HCT116 (cell line): Measurements from ENCODE around the gene TMEM132C. TPM values are rescaled to one million over a fixed set of nuclear protein-coding genes. Genes with fewer than 3 reads are reported as not detected.

ENCODE experiments used
- ATAC-seq: fragments of 200-7000 bp; cut with Tn5 transposase; 2 replicates; pipeline ENCODE4 v1.9.1; 2020; ENCODE audit warnings: mild to moderate bottlenecking, moderate library complexity
- BruUV-seq: library from RNA; stranded (reverse); fragments of 400-500 nt; replicated peaks from 2 replicates; lab custom pipeline; 2021; lab: Mats Ljungman, UMichigan
- CTCF ChIA-PET: fragments of 300-600 bp; sonication (Branson Sonifier 250); formaldehyde crosslinking; loops from one replicate; lab custom pipeline; 2021; ENCODE audit warnings: antibody characterized with exemption; lab: Charles Lee
- POLR2A ChIA-PET: fragments of 300-600, 350-600 bp; sonication (Branson Sonifier 250); formaldehyde crosslinking; loops from one replicate; lab custom pipeline; 2021; ENCODE audit warnings: antibody characterized with exemption; lab: Charles Lee
- RAD21 ChIA-PET, 2 experiments: fragments of 300-600 bp; sonication (Branson Sonifier 250); formaldehyde crosslinking; loops; one replicate each; lab custom pipeline; 2023; ENCODE audit warnings: low total read pairs in 2 of 2; ENCODE audit not compliant: uncharacterized antibody in 2 of 2, unreplicated experiment in 2 of 2, low non-redundant PET in 1 of 2; lab: Charles Lee
- DNase-seq: peaks from one replicate; pipeline ENCODE4 v3.0.0-alpha.2; 2010; ENCODE audit warnings: low read depth, low spot score
- H2AFZ ChIP-seq: fragments of 200-600 bp; shearing (Covaris generic), sonication (generic); 2 replicates; pipeline ENCODE4 v1.6.1; 2017; ENCODE audit warnings: low read depth, mixed run types, mixed read lengths, antibody characterized with exemption, low read length; ENCODE audit not compliant: poor library complexity, severe bottlenecking
- H3K27ac ChIP-seq: 2 replicates; pipeline ENCODE4 v1.5.1; 2012; ENCODE audit warnings: low read depth, low read length
- H3K27me3 ChIP-seq: fragments of 200-600 bp; sonication (generic); 2 replicates; pipeline ENCODE4 v1.6.1; 2016; ENCODE audit warnings: mixed run types, low read length, mixed read lengths; ENCODE audit not compliant: insufficient read depth
- H3K36me3 ChIP-seq, 2 experiments: fragments of 200-500 bp in 1 of 2; fragments of 200-600 bp in 1 of 2; sonication (Bioruptor generic) in 1 of 2; sonication (generic) in 1 of 2; 2 replicates each; pipeline versions ENCODE4 v1.5.1 to v1.6.1; 2014 to 2016; ENCODE audit warnings: low read length in 2 of 2, inconsistent platforms in 1 of 2, mixed read lengths in 1 of 2, mixed run types in 1 of 2; ENCODE audit not compliant: insufficient read depth in 2 of 2, control insufficient read depth in 1 of 2
- H3K4me1 ChIP-seq, 2 experiments: fragments of 200-600 bp in 1 of 2; sonication (generic) in 1 of 2; 2 replicates each; pipeline versions ENCODE4 v1.5.1 to v1.6.1; 2012 to 2017; ENCODE audit warnings: low read length in 2 of 2, inconsistent platforms in 1 of 2, mild to moderate bottlenecking in 1 of 2, mixed read lengths in 1 of 2, mixed run types in 1 of 2, moderate library complexity in 1 of 2; ENCODE audit not compliant: insufficient read depth in 2 of 2, control insufficient read depth in 1 of 2
- H3K4me2 ChIP-seq: fragments of 200-600 bp; sonication (generic); 2 replicates; pipeline ENCODE4 v1.6.1; 2017; ENCODE audit warnings: mixed run types, low read length, mixed read lengths
- H3K4me3 ChIP-seq, 2 experiments: fragments of 200-600 bp in 1 of 2; sonication (generic) in 1 of 2; replicated peaks in 1 of 2; 2 replicates each; pipeline ENCODE4 v1.5.1; 2011 to 2016; ENCODE audit warnings: low read length in 2 of 2, control low read depth in 1 of 2, low read depth in 1 of 2, mild to moderate bottlenecking in 1 of 2, mixed read lengths in 1 of 2, mixed run types in 1 of 2
- H3K79me2 ChIP-seq: fragments of 200-600 bp; sonication (generic); 2 replicates; pipeline ENCODE4 v1.6.1; 2017; ENCODE audit warnings: mild to moderate bottlenecking, mixed run types, low read length, moderate library complexity, mixed read lengths; ENCODE audit not compliant: insufficient read depth
- H3K9ac ChIP-seq: fragments of 200-600 bp; sonication (generic); 2 replicates; pipeline ENCODE4 v1.6.1; 2016; ENCODE audit warnings: low read length, mixed read lengths
- H3K9me2 ChIP-seq: fragments of 200-600 bp; sonication (generic), shearing (Covaris generic); 2 replicates; pipeline ENCODE4 v1.6.1; 2017; ENCODE audit warnings: mixed run types, mild to moderate bottlenecking, moderate library complexity; ENCODE audit not compliant: insufficient read depth
- H3K9me3 ChIP-seq, 2 experiments: fragments of 200-500 bp in 1 of 2; fragments of 200-600 bp in 1 of 2; sonication (Bioruptor generic) in 1 of 2; sonication (generic) in 1 of 2; 2 replicates each; pipeline ENCODE4 v1.6.1; 2014 to 2017; ENCODE audit warnings: low read length in 2 of 2, mixed read lengths in 2 of 2, inconsistent platforms in 1 of 2, low read depth in 1 of 2, mild to moderate bottlenecking in 1 of 2, mixed run types in 1 of 2, moderate library complexity in 1 of 2; ENCODE audit not compliant: control insufficient read depth in 1 of 2, insufficient read depth in 1 of 2
- H4K20me1 ChIP-seq: fragments of 200-600 bp; sonication (generic), shearing (Covaris generic); 2 replicates; pipeline ENCODE4 v1.6.1; 2017; ENCODE audit warnings: mixed run types, mild to moderate bottlenecking, moderate library complexity; ENCODE audit not compliant: insufficient read depth
- EGR1 ChIP-seq: IDR thresholded peaks from 2 replicates; pipeline ENCODE4 v1.6.1; 2012; ENCODE audit warnings: low read depth
- ELF1 ChIP-seq: IDR thresholded peaks from 2 replicates; pipeline ENCODE4 v1.6.1; 2012; ENCODE audit warnings: low read depth, borderline replicate concordance
- RAD21 ChIP-seq: IDR thresholded peaks from 2 replicates; pipeline ENCODE4 v1.6.1; 2012; ENCODE audit warnings: low read depth, mild to moderate bottlenecking
- SP1 ChIP-seq: IDR thresholded peaks from 2 replicates; pipeline ENCODE4 v1.6.1; 2012; ENCODE audit warnings: low read depth
- TCF7L2 ChIP-seq: IDR thresholded peaks from 2 replicates; pipeline ENCODE4 v1.7.0; 2011; ENCODE audit warnings: borderline replicate concordance, inconsistent platforms; ENCODE audit not compliant: insufficient read depth, insufficient read length; ENCODE audit errors: extremely low read depth
- ZFX ChIP-seq: fragments of 450-650 bp; IDR thresholded peaks from 2 replicates; pipeline ENCODE4 v1.6.1; 2017
- ZNF274 ChIP-seq: fragments of 200-500 bp; sonication (Bioruptor generic); IDR thresholded peaks from 2 replicates; pipeline ENCODE4 v1.6.1; 2014; ENCODE audit warnings: mild to moderate bottlenecking, low read depth, low read length, inconsistent platforms
- intact Hi-C: fragments of 100-400 bp; cut with micrococcal nuclease; formaldehyde crosslinking; loops from 2 replicates; pipeline ENCODE4 v1.10.0; 2022
- total RNA-seq: library from RNA; stranded (reverse); gene quantifications from one replicate; pipeline ENCODE4 v1.2.1, GENCODE V29; 2021; ENCODE audit not compliant: unreplicated experiment
- TF ChIP-seq, protein P1 (sequence below): IDR thresholded peaks from 2 replicates; pipeline ENCODE4 v1.6.1; 2012
- TF ChIP-seq, protein P2 (sequence below), 3 experiments: fragments of 200-600 bp in 1 of 3; sonication (generic) in 1 of 3; IDR thresholded peaks in 2 of 3; conservative IDR thresholded peaks in 1 of 3; 2 replicates each; pipeline ENCODE4 v1.5.1; 2012 to 2017; ENCODE audit warnings: low read depth in 2 of 3, low read length in 2 of 3, antibody characterized with exemption in 1 of 3, borderline replicate concordance in 1 of 3, control low read depth in 1 of 3, mild to moderate bottlenecking in 1 of 3, mixed read lengths in 1 of 3, mixed run types in 1 of 3, moderate library complexity in 1 of 3; ENCODE audit not compliant: insufficient read depth in 1 of 3

Gene TMEM132C
- total RNA-seq, 1 experiment from 2014 or later = not detected

DNA sequence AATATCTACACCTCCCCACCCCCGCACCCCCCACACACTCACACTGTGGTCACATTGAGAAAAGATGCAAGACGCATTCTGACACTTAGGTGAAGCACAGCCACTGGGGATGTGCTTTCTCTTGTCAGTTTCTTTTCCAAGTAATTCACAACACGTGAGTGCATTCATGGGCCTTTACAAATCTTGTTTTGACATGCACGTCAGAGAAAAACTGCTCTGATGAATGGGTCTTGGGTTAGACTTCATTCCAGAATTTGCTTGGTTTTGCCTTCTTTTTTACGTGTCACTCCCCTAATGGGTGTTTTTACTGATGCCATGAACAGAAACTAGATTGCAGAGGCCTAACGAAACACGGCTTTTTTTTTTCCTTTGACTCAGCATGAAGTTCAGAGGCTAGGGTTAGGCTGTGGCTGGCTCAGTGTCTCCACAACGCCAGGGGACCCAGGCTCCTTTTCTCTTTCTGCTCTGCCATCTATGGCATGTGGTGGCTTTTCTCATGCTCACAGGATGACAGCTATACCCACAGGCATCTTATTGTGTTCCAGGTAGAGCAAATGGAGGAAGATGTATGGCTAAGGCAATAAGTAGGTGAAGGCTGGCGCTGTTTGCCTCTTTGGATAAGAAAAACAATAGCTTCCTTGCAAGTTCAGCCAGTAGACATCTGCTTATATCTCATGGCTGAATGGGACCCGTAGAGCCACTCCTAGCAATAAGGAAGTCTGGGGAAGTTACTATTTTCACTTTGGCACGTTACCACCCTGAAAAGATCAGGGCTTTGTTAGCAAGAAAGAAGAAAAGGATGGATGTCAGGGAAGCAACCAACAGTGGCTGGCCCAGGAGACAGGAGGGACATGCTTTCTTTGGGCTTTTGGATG lies 303.5 kb downstream of the TMEM132C start:
- no peak overlapping the region for H3K9ac ChIP-seq
- no TSS peak for BruUV-seq
- POLR2A ChIA-PET = no interaction called here
- H3K36me3 ChIP-seq = no peaks in the 10 kb centered on the region
- RAD21 ChIA-PET = no interaction called here
- H3K9me2 ChIP-seq = no peaks in the 10 kb centered on the region
- CTCF ChIA-PET = no interaction called here
- no peak overlapping the region for H3K4me2 ChIP-seq
- no peaks in the 10 kb centered on the region for H4K20me1 ChIP-seq
- H2AFZ ChIP-seq = no peak overlapping the region
- no peaks in the 10 kb centered on the region for H3K4me1 ChIP-seq
- DNase-seq (no peak), ATAC-seq (no peak)
- H3K27ac ChIP-seq = no peak overlapping the region
- TF ChIP-seq SP1 = no peak
- no peak for TF ChIP-seq RAD21
- no peak for TF ChIP-seq ZFX
- TF ChIP-seq EGR1 = no peak
- no peak for TF ChIP-seq ELF1
- TF ChIP-seq, protein P1, sequence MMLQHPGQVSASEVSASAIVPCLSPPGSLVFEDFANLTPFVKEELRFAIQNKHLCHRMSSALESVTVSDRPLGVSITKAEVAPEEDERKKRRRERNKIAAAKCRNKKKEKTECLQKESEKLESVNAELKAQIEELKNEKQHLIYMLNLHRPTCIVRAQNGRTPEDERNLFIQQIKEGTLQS = no peak
- TF ChIP-seq, protein P2, sequence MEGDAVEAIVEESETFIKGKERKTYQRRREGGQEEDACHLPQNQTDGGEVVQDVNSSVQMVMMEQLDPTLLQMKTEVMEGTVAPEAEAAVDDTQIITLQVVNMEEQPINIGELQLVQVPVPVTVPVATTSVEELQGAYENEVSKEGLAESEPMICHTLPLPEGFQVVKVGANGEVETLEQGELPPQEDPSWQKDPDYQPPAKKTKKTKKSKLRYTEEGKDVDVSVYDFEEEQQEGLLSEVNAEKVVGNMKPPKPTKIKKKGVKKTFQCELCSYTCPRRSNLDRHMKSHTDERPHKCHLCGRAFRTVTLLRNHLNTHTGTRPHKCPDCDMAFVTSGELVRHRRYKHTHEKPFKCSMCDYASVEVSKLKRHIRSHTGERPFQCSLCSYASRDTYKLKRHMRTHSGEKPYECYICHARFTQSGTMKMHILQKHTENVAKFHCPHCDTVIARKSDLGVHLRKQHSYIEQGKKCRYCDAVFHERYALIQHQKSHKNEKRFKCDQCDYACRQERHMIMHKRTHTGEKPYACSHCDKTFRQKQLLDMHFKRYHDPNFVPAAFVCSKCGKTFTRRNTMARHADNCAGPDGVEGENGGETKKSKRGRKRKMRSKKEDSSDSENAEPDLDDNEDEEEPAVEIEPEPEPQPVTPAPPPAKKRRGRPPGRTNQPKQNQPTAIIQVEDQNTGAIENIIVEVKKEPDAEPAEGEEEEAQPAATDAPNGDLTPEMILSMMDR (IDR thresholded peaks at IDR 0.05 in 2 of 3, conservative IDR thresholded peaks at IDR 0.05 in 1 of 3; ENCODE audit: borderline replicate concordance in 1 of 3, insufficient read depth in 1 of 3, low read depth in 2 of 3, low read length in 2 of 3) = no peak
- TF ChIP-seq TCF7L2 = no peak
- no peak for TF ChIP-seq ZNF274
- H3K27me3 ChIP-seq = no peaks in the 10 kb centered on the region
- no peak overlapping the region for H3K4me3 ChIP-seq
- intact Hi-C loops = no loop called here
- peaks cover 21 to 29% of the 10 kb centered on the region in 2 experiments; a peak in 2 of 4 replicates for H3K9me3 ChIP-seq
- no peaks in the 10 kb centered on the region for H3K79me2 ChIP-seq
